GM19438 (cell line): ENCODE measurements around the gene ADTRP.

Source experiments
- ATAC-seq: cut with Tn5 transposase; IDR thresholded peaks from one replicate; pipeline ENCODE4 v1.9.1; 2021; ENCODE audit warnings: low read depth; ENCODE audit not compliant: unreplicated experiment

ADTRP gene

GRCh38 chr6:11760015-11760473 is 18.6 kb downstream of the ADTRP start:
- ATAC-seq, result no peak

GRCh38 chr6:11758878-11759277 is 19.7 kb downstream of the ADTRP start:
- ATAC-seq, result no peak

DNA sequence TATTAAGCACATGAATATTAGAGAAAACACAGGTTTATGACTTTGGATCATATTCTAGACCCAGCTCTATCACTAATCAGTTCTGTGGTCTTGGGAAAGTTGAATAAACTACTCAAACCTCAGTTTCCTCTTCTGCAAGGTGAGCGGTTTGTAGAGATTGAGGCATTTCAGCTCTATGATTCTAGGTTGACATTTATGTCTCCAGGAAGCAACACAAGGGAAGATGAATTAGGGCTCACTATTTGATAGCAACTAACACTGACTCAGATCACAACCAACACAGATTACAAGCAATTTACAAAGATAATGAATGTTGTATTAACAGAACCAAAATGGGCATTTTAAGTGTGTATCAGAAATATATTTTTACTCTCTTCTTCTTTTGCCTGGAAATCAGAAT is 21.9 kb downstream of the ADTRP start:
- ATAC-seq, result no peak

GRCh38 chr6:11756292-11756691 is 22.3 kb downstream of the ADTRP start:
- ATAC-seq, result no peak

GRCh38 chr6:11755725-11756124 is 22.9 kb downstream of the ADTRP start:
- no peak for ATAC-seq

GRCh38 chr6:11754625-11755271 is 23.9 kb downstream of the ADTRP start:
- no peak for ATAC-seq

GRCh38 chr6:11753798-11754197 is 24.8 kb downstream of the ADTRP start:
- no peak for ATAC-seq

DNA sequence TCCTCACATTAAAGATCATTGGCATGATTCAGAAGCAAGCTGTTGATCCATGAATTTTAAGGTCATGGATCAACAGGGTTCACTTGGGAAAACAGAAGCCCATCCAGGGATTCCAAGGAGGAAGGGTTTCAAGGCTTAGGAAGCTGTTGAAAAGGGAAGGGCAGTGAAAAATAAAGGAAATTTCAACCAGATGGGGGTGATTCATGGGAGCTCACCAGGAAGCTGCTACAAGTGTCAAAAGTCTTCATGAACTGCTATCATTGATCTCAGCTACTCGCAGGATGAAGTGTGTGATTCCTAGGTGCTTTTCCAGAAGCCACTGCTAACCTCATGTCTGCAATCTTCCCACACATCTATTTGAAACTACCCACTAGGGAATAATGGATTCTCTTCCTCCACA is 26.2 kb downstream of the ADTRP start:
- ATAC-seq, result no peak

DNA sequence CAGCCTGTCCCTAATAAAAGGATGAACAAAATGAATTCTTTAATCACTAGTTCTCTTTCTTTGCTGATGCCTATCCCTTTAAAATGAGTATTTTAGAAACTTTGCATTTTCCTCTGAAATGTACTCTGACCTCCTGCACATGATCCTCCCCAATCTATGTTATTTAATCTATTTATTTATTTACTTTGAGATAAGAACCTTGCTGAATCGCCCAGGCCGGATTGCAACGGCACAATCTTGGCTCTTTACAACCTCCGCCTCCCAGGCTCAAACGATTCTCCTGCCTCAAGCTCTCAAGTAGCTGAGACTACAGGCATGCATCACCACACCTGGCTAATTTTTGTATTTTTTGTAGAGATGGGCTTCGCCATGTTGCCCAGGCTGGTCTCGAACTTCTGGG is 27.9 kb downstream of the ADTRP start:
- no peak for ATAC-seq

DNA sequence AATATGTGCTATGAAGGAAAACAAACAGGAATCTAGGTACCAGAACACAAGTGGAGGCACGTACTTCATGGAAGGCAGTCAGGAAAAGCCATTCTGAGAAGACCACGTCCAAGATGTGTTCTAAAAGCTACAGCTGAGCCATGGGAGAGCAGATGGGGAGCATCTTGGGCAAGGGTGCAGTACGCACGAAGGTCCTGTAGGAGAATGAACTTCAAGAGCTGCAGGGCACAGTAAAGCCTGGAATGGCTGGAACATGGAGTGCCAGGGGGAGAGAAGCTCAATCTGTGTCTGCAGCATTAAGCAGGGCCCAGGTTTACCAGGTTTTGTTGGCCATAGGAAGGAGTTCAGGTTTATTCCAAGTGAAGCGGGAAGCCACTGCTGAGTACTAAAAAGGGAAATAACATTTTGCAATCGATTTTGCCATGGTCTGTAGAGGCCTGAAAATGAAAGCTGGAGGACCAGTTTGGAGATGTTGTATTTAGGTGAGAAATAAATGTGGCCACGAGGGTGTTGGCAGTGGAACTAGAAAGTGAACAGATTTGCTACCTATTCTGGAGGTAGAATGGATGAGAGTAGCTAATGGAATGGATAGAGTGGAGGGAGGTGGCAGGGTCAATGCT is 29.9 kb downstream of the ADTRP start:
- ATAC-seq, result no peak

DNA sequence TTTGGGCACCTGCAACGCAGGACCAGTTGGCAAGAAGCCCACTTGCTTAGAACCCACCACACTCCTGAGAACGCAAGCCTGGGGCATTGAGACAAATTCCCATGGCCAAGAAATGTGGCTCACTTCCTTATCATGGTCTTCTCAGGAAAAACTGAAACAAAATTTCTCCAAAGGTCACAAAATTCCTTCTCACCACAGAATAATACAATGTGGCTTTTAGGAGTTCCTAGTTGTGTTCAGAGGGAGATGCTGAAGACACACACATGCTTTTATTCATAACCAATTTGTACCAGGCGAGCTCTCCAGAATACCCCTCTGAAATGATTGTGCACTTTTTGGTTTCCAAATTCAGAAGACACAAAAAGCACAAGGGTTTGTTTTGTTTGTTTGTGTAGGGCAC is 31.6 kb downstream of the ADTRP start:
- ATAC-seq, result no peak

DNA sequence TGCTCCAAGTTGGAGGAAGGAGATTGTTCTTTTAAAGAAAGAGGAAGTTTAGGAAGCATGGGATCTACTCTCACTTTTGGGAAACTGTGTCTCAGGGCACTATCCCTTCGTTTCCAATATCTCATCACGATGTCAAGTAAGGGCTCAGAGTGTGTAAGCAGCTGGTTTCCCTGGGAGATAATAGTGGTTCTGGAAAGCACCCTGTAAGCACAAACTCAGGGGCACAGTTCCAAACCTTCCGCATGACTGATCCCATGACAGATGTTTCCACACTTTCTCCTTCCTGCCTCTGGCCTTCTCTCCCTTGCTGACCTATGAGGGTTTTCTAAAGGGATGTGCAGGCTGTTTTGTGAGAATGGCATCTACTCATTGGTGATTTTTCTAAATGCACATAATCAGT is 33.9 kb downstream of the ADTRP start:
- no peak for ATAC-seq

DNA sequence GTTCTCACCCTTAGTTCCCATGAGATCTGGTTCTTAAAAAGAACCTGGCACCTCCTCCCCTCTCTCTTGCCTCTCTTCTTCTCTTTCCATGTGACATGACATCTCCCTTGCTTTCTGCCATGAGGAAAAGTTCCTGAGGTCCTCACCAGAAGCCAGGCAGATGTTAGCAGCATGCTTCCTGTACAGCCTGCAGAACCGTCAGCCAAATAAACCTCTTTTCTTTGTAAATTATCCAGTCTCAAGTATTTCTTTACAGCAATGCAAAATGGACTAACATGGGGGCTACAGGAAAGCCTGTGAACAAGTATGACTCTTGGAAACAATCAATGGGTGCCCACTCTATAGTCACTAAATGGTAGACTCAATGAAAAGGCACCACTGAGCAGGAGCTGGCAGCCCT is 34.5 kb downstream of the ADTRP start:
- no peak for ATAC-seq

DNA sequence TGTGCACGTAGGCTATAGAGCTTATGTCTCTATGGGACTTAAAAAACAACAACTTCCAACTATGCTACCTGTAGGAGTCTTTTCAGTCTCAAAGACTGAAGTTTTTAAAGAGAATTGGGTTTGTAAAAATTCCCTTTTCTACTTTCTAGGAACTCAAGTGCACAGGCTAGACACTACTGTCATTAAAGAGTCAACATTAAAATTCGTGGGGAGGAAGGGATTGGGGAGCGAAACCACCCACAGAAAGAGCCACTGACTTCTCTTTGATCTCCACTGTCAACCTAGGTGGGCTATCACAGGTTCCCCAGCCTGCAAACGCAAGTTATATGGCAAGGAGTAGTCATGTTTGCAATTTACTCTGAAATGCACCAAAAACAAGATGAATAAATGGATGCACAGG is 37.7 kb downstream of the ADTRP start:
- ATAC-seq, result no peak

- ATAC-seq, result no peak
These were observed 39.8 kb downstream of the ADTRP start for GRCh38 chr6:11738661-11739375.

DNA sequence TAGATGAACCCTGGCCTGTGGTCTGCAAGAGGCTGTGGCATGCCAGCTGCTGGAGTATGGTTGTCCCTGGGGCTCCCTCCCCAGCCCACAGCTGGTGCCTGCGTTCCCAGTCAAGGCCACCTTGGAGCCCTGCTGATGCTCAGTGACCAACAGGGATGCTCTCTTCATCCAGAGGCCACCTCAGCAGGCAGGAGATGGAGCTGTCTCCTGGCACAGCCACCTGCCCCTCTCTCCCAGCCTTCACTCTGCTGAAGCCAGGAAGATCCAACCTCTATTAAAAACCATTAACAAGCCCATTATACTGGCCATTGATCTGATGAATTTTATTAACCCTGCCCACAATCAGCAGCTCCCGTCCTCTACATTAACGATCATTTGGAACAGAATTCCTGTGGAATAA is 40.4 kb downstream of the ADTRP start:
- no peak for ATAC-seq

GRCh38 chr6:11736601-11737000 is 42.0 kb downstream of the ADTRP start:
- ATAC-seq, result no peak

GRCh38 chr6:11734861-11735613 is 43.6 kb downstream of the ADTRP start:
- ATAC-seq, result no peak

DNA sequence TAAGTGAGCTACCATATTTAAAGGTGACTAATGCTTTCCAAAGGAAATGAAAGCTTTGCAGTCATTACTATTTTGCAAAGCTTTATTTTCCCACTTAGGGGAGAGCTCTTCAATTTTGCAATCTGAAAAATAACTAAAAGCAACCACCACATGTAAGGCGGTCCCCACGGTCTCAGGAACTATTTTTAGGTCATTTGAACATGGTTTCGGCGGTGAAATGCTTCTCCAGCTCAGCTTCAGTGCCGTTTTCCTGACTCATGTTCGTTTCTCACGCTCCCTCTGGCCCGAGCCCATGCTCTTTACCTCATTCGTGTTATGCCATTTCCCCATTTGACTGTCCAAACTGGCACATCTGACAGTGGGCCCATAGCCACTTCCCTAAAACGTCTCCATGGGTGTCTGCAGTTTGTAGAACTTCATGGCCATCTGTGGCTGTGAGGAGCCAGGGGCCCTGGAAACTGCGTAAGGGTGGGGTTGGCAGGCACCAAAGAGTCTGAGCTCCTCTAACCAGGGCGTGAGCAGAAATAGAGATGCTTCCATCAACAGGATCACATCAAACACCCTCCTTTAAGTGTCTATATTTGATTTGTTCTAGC is 46.5 kb downstream of the ADTRP start:
- peak; percentile 65 for ATAC-seq

DNA sequence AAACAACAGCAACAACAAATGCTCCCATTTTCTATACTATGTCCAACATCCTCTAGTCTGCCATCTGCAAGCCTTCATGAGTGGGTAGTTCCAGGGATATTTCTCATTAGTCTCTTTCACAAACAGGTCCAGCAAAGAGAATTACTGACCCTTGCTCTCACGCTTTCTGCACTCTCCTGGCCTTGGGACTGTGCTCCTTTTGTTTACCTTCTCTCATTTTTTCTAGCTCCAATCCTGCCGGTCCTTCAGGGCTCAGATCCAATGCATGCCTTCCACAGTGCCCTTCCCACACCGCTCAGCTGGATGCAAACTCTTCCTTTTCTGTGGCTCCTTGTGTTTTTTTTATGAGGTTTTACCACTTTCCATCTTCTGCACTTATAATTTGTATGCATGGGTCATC is 47.2 kb downstream of the ADTRP start:
- no peak for ATAC-seq

GRCh38 chr6:11730641-11731040 is 48.0 kb downstream of the ADTRP start:
- ATAC-seq, result no peak
